Thyroid gland (tissue), 4 donors: Measurements from ENCODE around the gene PDCD4.

Experiments used
- CTCF ChIP-seq, 6 experiments: fragments of 200-600 bp in 3 of 6; fragments of 450-650 bp in 3 of 6; sonication (generic) in 3 of 6; IDR thresholded peaks; one replicate each; pipeline ENCODE4 v1.5.1; 2016 to 2019; ENCODE audit warnings: antibody characterized with exemption in 6 of 6, mild to moderate bottlenecking in 2 of 6, inconsistent platforms in 1 of 6, moderate library complexity in 1 of 6
- POLR2A ChIP-seq, 2 donors: fragments of 450-650 bp; IDR thresholded peaks; one replicate each; pipeline ENCODE4 v1.6.1; 2017; ENCODE audit warnings: antibody characterized with exemption in 2 of 2, mild to moderate bottlenecking in 2 of 2, moderate library complexity in 1 of 2

DNA sequence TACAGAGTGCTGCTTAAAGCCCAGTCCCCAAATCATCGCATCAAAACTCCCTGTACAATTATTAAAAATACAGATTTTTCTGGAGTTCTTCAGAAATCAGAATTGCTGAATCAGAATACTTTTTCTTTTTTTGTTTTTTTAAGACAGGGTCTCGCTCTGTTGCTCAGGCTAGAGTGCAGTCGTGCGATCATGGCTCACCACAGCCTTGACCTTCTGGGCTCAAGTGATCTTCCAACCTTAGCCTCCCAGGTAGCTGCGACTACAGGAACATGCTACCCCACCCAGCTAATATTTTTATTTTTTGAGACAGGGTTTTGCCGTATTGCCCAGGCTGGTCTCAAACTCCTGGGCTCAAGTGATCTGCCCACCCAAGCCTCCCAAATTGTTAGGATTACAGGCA is 43.3 kb downstream of the PDCD4 start:
- no peak for TF ChIP-seq CTCF (IDR thresholded peaks at IDR 0.05)
- no peak for TF ChIP-seq POLR2A (IDR thresholded peaks at IDR 0.05)
